Lower leg skin (tissue), 4 donors: Measurements from ENCODE around the gene RPL36. TPM values are rescaled to one million over a fixed set of nuclear protein-coding genes. Genes with fewer than 3 reads are reported as not detected.

ENCODE experiments used
- DNase-seq, 2 donors: peaks; one replicate each; pipeline ENCODE4 v3.0.0-alpha.2; 2019; ENCODE audit warnings: low spot score in 2 of 2
- H3K4me3 ChIP-seq: fragments of 200-600 bp; sonication (generic); 2 replicates; pipeline ENCODE4 v1.5.1; 2017; ENCODE audit warnings: mild to moderate bottlenecking, low read depth; ENCODE audit not compliant: poor library complexity, severe bottlenecking
- POLR2A ChIP-seq, 2 donors: fragments of 450-650 bp; IDR thresholded peaks; one replicate each; pipeline ENCODE4 v1.6.1; 2016 to 2017; ENCODE audit warnings: antibody characterized with exemption in 2 of 2, mild to moderate bottlenecking in 1 of 2, moderate library complexity in 1 of 2
- WGBS, 2 donors: methylation state at CpG; one replicate each; pipeline ENCODE4 v1.1.5; 2018; 5-methylcytosine and 5-hydroxymethylcytosine counted together
- intact Hi-C: fragments of 100-400 bp; cut with DNase I; formaldehyde crosslinking; loops from one replicate; pipeline ENCODE4 v1.15.0; 2023; ENCODE audit warnings: low total_unique reads
- total RNA-seq, 4 donors: library from RNA; depleted of rRNA; stranded (reverse); fragments of >200 nt; gene quantifications; one replicate each; pipeline ENCODE4 v1.1.0, GENCODE V29; 2016
- TF ChIP-seq, protein P1 (sequence below), 3 donors: fragments of 450-650 bp; IDR thresholded peaks; one replicate each; pipeline ENCODE4 v1.5.1; 2016; ENCODE audit warnings: antibody characterized with exemption in 3 of 3, mild to moderate bottlenecking in 3 of 3, moderate library complexity in 2 of 3

Gene RPL36
- total RNA-seq, 4 donors from 2014 or later = 1,101 to 1,427 (median 1,254) TPM

DNA sequence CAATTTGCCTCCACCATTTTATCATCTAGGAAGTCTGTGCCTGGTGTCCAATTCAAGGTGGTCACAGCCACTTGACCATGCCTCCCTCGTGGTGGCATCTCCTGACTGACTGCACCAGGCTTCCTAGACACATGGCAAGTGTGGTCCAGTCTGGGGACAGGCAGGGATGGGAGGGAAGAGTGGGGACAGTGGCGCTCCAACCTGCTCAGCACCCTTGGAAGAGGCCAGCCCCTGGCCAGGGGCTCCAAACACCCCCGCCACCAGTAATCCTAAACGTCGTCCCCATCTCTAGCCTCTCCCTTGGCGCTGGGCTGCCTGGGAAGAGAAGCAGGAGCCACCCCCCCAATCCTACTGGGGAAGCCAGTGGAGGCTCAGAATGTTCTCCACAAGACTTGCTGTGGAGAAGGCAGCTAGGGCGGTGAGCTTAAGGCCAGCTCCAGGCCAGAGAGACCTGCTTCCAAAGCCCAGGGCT is 2.7 kb downstream of the RPL36 start:
- no peak overlapping the region for H3K4me3 ChIP-seq
- no peak for DNase-seq
- intact Hi-C loops = no loop called here
- WGBS, 2 donors = 75 to 77% methylated on average over 7 of the region's 7 CpGs
- TF ChIP-seq, protein P1, sequence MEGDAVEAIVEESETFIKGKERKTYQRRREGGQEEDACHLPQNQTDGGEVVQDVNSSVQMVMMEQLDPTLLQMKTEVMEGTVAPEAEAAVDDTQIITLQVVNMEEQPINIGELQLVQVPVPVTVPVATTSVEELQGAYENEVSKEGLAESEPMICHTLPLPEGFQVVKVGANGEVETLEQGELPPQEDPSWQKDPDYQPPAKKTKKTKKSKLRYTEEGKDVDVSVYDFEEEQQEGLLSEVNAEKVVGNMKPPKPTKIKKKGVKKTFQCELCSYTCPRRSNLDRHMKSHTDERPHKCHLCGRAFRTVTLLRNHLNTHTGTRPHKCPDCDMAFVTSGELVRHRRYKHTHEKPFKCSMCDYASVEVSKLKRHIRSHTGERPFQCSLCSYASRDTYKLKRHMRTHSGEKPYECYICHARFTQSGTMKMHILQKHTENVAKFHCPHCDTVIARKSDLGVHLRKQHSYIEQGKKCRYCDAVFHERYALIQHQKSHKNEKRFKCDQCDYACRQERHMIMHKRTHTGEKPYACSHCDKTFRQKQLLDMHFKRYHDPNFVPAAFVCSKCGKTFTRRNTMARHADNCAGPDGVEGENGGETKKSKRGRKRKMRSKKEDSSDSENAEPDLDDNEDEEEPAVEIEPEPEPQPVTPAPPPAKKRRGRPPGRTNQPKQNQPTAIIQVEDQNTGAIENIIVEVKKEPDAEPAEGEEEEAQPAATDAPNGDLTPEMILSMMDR (IDR thresholded peaks at IDR 0.05) = no peak
- no peak for TF ChIP-seq POLR2A (IDR thresholded peaks at IDR 0.05)

DNA sequence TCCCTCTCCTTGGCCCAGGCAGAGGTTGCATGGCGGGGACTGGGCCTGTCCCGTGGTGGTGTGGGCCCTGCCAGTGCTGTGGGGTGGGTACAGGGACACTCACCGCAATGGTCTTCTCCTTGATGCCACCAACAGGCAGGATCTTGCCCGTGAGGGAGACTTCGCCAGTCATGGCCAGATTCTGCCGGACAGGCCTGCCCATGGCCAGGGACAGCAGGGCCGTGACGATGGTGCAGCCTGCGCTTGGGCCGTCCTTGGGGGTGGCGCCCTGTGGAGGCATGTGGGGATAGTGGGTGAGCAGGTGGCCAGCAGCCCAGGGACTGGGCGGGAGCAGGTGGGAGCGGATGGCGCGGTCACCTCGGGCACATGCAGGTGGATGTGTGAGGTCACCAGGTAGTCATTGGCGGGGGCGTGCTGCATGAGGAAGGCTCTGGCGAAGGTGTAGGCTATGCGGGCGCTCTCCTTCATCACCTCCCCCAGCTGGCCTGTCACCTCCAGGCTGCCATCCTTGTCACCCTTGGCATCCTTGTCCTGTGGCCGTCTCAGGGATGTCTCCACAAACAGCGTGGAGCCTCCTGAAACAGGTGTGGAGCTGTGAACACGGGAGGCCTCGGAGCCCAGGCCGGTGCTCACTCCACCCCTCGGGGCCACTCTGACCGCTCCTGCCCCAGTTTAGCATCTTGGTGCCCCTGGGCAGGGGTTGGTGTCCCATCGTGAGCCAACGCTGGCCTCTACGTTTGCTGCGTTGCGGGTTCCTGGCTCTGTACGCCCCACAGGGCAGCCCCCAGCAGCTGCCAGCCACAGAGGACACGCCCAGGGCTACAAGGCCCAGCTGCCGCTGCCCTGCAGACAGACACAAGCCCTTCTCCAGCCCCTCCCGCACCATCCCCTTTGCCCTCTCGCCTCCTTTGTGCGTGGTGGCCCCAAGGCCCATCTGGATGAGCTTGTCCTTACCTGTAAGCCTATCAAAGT is 3.4 kb downstream of the RPL36 start:
- WGBS, 2 donors = 86 to 87% methylated on average over 34 to 35 of the region's 39 CpGs
- DNase-seq = peak in 1 of 2 donors; percentile 86
- TF ChIP-seq POLR2A (IDR thresholded peaks at IDR 0.05) = no peak
- TF ChIP-seq, protein P1 (IDR thresholded peaks at IDR 0.05) = no peak
- H3K4me3 ChIP-seq = no peak overlapping the region
- intact Hi-C loops = no loop called here

DNA sequence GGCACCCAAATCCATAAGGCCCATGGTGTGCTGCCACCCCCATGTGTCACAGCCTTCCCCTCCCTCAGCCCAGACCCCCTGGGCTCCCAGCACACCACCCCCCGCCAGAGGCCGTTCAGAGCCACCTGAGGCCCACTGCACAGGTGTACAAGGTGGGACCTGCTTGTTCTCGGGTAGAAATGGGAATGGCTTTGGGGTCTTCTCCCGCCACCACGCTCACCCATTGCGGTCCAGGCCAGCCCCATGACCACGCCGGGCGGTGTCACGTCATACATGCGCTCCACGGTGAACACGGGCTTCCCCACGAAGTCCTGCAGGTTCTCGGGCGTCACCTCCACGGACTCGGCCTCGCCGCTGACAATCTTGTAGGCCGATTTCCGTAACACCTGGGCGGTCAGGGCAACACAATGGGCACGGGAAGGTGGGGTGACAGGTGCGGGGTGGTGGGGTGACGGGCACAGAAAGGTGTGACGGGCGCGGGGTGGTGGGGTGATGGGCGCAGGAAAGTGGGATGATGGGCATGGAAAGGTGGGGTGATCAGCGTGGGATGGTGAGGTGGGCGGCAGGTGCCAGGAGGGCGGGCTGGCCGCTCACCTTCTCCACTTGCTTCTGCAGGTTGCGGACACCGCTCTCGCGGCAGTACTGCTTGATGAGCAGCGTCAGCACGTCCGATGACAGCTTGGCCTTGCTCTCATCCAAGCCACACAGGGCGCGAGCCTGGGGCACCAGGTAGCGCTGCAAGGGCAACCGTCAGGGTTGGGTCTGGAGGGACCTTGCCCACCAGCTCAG is 4.3 kb downstream of the RPL36 start:
- intact Hi-C loops = no loop called here
- TF ChIP-seq, protein P1 (IDR thresholded peaks at IDR 0.05) = no peak
- TF ChIP-seq POLR2A (IDR thresholded peaks at IDR 0.05) = no peak
- H3K4me3 ChIP-seq = no peak overlapping the region
- DNase-seq = peak in 1 of 2 donors; percentile 85
- 89 to 93% methylated on average over 45 of the region's 45 CpGs for WGBS, 2 donors

DNA sequence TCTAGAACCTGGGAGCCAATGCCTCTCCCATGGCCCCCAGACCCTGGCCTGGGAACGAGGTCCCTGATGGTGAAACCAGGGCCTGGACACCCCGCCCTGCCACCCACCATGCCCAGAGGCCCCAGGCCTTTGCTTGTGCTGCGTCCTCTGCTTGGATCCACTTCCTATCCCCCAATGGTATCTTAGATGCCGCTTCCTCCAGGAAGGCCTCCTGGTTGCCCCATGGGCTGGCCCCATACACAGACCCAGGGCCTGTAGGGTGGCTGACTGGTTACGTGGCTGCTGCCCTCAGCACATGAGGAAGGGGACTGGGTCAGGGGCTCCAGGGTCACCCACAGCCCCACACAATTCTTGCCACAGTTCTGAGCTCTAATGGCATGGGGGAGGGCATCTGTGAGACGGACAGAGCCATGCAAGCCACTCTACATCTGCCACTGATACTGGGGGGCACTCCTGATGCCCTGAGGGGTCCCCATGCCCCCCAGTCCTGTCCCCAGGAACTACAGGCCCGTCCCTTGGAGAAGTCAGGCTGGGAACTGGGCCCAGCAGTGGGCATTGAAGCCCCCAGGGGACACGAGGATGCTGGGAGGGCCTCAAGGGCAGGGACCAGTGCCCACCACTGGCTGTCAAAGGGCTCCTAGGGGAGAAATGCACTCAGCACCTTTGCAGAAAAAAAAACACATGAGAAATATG is 5.0 kb downstream of the RPL36 start:
- intact Hi-C loops = no loop called here
- TF ChIP-seq POLR2A (IDR thresholded peaks at IDR 0.05) = no peak
- TF ChIP-seq, protein P1 (IDR thresholded peaks at IDR 0.05) = no peak
- WGBS, 2 donors = 87 to 88% methylated on average over 6 to 8 of the region's 8 CpGs
- H3K4me3 ChIP-seq = no peak overlapping the region
- DNase-seq = no peak

DNA sequence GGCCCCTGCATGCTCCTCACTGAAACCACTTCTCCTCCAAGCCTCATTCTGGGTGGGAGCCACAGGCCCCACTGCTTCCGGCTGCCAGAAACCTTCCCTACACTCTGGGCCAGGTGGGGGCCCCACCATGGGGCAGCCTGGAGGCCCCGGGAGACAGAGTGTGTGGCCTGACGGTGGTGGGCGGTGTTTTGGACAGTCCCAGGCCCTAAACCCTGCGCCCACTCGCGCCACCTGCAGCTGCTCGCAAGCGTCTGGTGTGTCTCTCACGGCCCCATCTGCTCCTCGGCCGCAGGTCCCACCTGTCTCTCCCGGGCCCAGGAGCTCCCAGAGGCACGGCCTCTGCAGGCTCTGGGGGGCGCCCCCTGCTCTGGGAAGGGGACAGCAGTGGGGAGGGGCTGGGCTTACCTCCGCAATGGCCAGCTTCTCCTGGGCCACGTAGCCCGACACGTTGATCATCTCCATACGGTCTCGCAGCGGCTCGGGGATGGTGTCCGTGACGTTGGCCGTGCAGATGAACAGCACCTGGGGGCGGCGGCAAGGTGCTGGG is 5.6 kb downstream of the RPL36 start:
- intact Hi-C loops = no loop called here
- DNase-seq = peak in 1 of 2 donors; percentile 84
- 90% methylated on average over 16 to 27 of the region's 28 CpGs for WGBS, 2 donors
- no peak for TF ChIP-seq POLR2A (IDR thresholded peaks at IDR 0.05)
- TF ChIP-seq, protein P1 (IDR thresholded peaks at IDR 0.05) = no peak
- no peak overlapping the region for H3K4me3 ChIP-seq
